Loucy (cell line): ENCODE data around the gene ASL.

Experiments used
- EZH2phosphoT487 ChIP-seq: fragments of 200-600 bp; IDR thresholded peaks from 2 replicates; pipeline ENCODE4 v1.6.1; 2018; ENCODE audit warnings: antibody characterized with exemption, mild to moderate bottlenecking, moderate library complexity, borderline replicate concordance
- TF ChIP-seq, protein P1 (sequence below): fragments of 200-600 bp; sonication (generic); conservative IDR thresholded peaks from 2 replicates; pipeline ENCODE4 v1.5.1; 2014; ENCODE audit warnings: mild to moderate bottlenecking, antibody characterized with exemption, low read length

DNA sequence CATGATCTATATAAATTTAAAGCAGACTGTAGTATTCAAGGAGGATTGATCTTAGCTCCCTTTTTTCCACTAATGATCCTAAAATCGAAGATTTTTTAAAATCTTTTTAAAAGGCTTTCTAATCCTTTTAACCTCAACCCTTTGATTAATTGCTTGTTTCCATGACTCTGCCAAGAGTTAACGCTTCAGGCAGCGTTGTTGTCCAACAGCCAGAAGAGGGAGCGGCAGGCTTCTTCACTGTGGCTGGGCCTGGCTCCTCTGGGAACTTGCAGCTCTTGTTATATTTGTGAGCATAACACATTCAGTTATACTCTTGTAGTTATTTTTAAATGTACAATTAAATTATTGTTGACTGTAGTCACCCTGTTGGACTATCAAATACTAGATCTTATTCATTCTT, 65.3 kb downstream of the ASL start:
- TF ChIP-seq, protein P1, sequence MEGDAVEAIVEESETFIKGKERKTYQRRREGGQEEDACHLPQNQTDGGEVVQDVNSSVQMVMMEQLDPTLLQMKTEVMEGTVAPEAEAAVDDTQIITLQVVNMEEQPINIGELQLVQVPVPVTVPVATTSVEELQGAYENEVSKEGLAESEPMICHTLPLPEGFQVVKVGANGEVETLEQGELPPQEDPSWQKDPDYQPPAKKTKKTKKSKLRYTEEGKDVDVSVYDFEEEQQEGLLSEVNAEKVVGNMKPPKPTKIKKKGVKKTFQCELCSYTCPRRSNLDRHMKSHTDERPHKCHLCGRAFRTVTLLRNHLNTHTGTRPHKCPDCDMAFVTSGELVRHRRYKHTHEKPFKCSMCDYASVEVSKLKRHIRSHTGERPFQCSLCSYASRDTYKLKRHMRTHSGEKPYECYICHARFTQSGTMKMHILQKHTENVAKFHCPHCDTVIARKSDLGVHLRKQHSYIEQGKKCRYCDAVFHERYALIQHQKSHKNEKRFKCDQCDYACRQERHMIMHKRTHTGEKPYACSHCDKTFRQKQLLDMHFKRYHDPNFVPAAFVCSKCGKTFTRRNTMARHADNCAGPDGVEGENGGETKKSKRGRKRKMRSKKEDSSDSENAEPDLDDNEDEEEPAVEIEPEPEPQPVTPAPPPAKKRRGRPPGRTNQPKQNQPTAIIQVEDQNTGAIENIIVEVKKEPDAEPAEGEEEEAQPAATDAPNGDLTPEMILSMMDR = peak; percentile 34
- TF ChIP-seq EZH2phosphoT487 = no peak
